BE2C (cell line): ENCODE data around the gene CEP120.
A peak's percentile ranks its signal among the peaks of the same experiment; 100 is the strongest.

Source experiments
- DNase-seq: peaks from one replicate; pipeline ENCODE4 v3.0.0-alpha.2; 2020
- H3K27me3 ChIP-seq: fragments of 250-450 bp; sonication (Bioruptor Pico); 2 replicates; pipeline ENCODE4 v1.5.1; 2020; ENCODE audit warnings: mild to moderate bottlenecking
- H3K36me3 ChIP-seq: fragments of 250-450 bp; sonication (Bioruptor Pico); 2 replicates; pipeline ENCODE4 v1.5.1; 2020; ENCODE audit warnings: mild to moderate bottlenecking
- H3K4me1 ChIP-seq: fragments of 250-450 bp; sonication (Bioruptor Pico); 2 replicates; pipeline ENCODE4 v1.5.1; 2020
- H3K4me3 ChIP-seq: 2 replicates; pipeline ENCODE4 v1.5.1; 2011; ENCODE audit warnings: low read depth, low read length
- H3K9me3 ChIP-seq: fragments of 250-450 bp; sonication (Bioruptor Pico); 2 replicates; pipeline ENCODE4 v1.5.1; 2020
- CTCF ChIP-seq: IDR thresholded peaks from 2 replicates; pipeline ENCODE4 v1.5.1; 2012; ENCODE audit warnings: mild to moderate bottlenecking, low read depth, low read length

CEP120 gene

DNA sequence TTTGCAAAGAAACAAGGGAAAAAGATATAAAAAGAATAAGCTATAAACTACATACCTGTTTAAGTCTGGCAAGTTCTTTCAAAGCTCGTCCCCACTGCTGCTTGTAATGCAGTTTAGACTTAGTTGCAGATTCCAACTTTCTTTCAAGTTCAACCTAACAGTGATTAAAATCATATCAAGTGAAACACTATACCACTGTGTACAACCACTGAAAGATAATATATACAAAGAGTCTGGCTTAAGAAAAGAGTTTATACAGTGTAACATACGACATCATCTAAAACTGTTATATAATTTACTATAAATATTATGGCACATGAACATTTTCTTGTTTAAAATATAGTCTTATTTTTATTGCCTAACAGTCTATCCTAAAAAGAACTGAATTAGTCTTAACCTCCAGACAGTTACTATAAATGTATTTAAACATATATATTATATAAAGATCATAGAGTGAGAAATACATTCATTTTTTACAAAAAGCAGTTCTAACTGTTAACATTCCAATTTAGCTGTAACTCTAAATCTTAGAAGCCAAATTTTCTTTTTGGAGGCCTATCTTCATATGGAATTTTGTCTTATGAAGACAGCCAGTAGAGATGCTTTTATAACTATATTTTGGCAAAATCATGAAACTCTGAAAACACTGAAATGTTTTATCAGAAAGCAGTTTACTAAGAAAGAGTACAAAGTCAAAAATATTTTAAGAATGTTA is 58.6 kb downstream of the CEP120 start:
- no peaks in the 10 kb centered on the region for H3K9me3 ChIP-seq
- peaks cover 4% of the 10 kb centered on the region for H3K4me1 ChIP-seq
- no peaks in the 10 kb centered on the region; the same call in 1 of the 2 replicates for H3K36me3 ChIP-seq
- no peak for TF ChIP-seq CTCF
- H3K27me3 ChIP-seq = no peaks in the 10 kb centered on the region
- no peak for DNase-seq
- H3K4me3 ChIP-seq = no peak overlapping the region

DNA sequence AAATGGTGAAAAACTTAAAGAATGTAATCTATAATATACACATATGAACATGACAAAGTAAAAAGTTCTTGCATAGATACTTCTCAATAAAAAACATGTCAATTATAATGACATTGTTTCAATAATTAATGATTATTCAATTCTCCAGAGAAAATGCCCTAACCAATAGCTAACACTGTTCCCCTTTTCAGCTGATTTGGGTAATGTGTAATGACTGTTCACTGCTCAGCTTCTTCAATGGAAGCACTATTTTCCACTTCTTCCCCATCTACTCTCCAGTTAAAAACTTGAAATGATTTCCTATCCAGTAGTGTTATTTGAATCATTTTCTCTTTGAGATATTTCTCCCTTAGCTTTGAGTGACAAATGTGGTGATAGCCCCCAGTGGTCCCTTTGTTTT is 62.3 kb downstream of the CEP120 start:
- peaks cover 9% of the 10 kb centered on the region for H3K4me1 ChIP-seq
- no peaks in the 10 kb centered on the region for H3K9me3 ChIP-seq
- no peaks in the 10 kb centered on the region; the same call in 1 of the 2 replicates for H3K36me3 ChIP-seq
- no peak for DNase-seq
- no peak overlapping the region for H3K4me3 ChIP-seq
- no peak for TF ChIP-seq CTCF
- H3K27me3 ChIP-seq = no peaks in the 10 kb centered on the region

DNA sequence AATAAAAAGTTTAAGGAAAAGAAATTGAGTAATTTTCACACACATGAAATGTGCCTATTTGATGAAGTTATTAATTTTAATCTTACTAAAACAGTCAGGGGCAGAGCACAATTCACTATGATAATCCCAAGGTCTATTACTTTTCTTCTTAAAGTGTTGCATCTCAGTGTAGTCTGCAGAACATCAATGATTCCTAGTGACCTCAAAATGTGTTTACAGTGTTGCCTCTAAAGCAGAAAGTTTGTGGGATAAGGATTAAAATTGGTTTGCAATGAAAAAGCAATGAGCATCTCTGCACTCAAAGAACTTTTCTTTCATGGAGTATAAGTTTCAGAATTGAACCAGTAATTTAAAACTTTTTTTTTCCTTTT is 63.0 kb downstream of the CEP120 start:
- H3K27me3 ChIP-seq = no peaks in the 10 kb centered on the region
- no peaks in the 10 kb centered on the region for H3K36me3 ChIP-seq
- no peak for TF ChIP-seq CTCF
- H3K4me3 ChIP-seq = no peak overlapping the region
- no peak for DNase-seq
- peaks cover 9% of the 10 kb centered on the region for H3K4me1 ChIP-seq
- H3K9me3 ChIP-seq = no peaks in the 10 kb centered on the region

DNA sequence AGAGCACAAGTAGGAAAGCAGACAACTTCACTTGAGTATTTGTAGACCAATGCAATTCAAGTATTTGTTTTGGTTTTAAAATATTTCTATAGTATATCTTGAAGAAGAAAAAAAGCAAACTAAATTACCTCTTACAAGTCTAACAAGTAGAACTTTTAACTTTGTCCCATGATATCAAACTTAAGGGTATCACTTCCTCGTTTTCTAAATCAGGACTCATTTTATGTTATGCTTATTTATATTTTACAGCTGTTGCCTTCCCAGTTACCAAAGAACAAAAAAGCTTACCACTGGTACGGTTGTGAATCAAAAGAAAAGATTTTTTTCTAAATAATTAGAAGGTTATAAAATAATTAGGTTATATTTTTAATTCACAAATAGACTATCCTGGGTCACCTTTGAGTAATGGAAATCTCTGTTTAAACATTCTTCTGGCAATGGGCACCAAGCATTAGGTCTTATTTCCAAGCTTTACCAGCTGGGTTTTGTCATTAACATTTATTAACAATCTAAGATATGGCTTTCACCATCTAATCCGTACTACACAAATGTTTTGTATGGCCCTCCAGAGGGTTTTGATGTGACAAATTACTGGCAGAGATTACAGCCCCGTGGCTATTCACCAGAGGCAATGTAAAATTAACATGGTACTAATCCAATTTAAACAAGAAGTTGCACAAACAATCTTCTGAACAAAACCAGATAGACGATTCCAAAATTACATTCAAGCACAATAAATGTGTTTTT is 63.6 kb downstream of the CEP120 start:
- Histone ChIP-seq H3K9me3 (no peaks in the 10 kb centered on the region), H3K27me3 (no peaks in the 10 kb centered on the region), H3K4me3 (no peak overlapping the region), H3K4me1 (peaks cover 9% of the 10 kb centered on the region), H3K36me3 (no peaks in the 10 kb centered on the region)
- no peak for TF ChIP-seq CTCF
- DNase-seq = peak; percentile 10

DNA sequence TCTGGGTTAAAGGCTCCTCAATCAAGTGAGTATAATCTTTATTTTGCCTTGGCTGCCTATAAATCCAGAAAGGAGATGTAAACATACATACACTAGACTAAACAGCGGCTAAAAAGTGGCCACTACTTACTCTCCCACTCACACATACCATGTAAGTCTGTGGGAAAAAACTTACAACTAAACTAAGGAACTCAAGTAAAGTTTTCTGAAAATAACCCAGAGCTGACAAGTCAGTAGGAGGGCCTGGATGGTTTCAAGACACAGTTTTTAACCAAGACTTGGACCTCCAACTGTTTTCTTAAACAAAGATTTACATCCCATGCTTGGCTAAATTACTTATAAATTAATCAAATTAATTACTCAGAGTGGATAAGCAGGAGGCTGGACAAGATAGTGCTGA is 64.5 kb downstream of the CEP120 start:
- peaks cover 9% of the 10 kb centered on the region for H3K4me1 ChIP-seq
- no peaks in the 10 kb centered on the region for H3K36me3 ChIP-seq

More for the DNA sequence above, 64.5 kb downstream of the CEP120 start:
- no peaks in the 10 kb centered on the region for H3K9me3 ChIP-seq
- DNase-seq = no peak
- H3K4me3 ChIP-seq = no peak overlapping the region
- TF ChIP-seq CTCF = no peak
- no peaks in the 10 kb centered on the region for H3K27me3 ChIP-seq
